ENCODE results near the gene ARHGEF4.

The ARHGEF4 gene

GRCh38 chr2:130947967-130948366, 111.3 kb downstream of the ARHGEF4 start:
- H3K27me3 ChIP-seq (ENCODE audit: insufficient read depth, low read length) = no peaks in the 10 kb centered on the region
- H3K9ac ChIP-seq (ENCODE audit: low read depth, low read length) = no peak overlapping the region
- no peak overlapping the region for H3K4me3 ChIP-seq (ENCODE audit: low read length)
- peaks cover 18% of the 10 kb centered on the region for H3K9me3 ChIP-seq (ENCODE audit: insufficient read depth, low read depth, low read length)
- H3K36me3 ChIP-seq (ENCODE audit: insufficient read depth, low read depth, low read length) = no peaks in the 10 kb centered on the region
- H3K27ac ChIP-seq (ENCODE audit: low read length) = no peak overlapping the region
- no peaks in the 10 kb centered on the region for H3K4me1 ChIP-seq (ENCODE audit: insufficient read depth, low read length)

- Histone ChIP-seq H3K9me3 (ENCODE audit: insufficient read depth, low read depth, low read length) (peaks cover under 1% of the 10 kb centered on the region), H3K27ac (ENCODE audit: low read length) (no peak overlapping the region), H3K27me3 (ENCODE audit: insufficient read depth, low read length) (no peaks in the 10 kb centered on the region), H3K9ac (ENCODE audit: low read depth, low read length) (no peak overlapping the region), H3K4me3 (ENCODE audit: low read length) (no peak overlapping the region), H3K36me3 (ENCODE audit: insufficient read depth, low read depth, low read length) (no peaks in the 10 kb centered on the region), H3K4me1 (ENCODE audit: insufficient read depth, low read length) (no peaks in the 10 kb centered on the region)
Measured at GRCh38 chr2:130949954-130950353, 113.2 kb downstream of the ARHGEF4 start.

- no peaks in the 10 kb centered on the region for H3K4me1 ChIP-seq (ENCODE audit: insufficient read depth, low read length)
- H3K36me3 ChIP-seq (ENCODE audit: insufficient read depth, low read depth, low read length) = no peaks in the 10 kb centered on the region
- no peak overlapping the region for H3K9ac ChIP-seq (ENCODE audit: low read depth, low read length)
- no peaks in the 10 kb centered on the region for H3K9me3 ChIP-seq (ENCODE audit: insufficient read depth, low read depth, low read length)
- no peak overlapping the region for H3K27ac ChIP-seq (ENCODE audit: low read length)
- H3K27me3 ChIP-seq (ENCODE audit: insufficient read depth, low read length) = no peaks in the 10 kb centered on the region
- H3K4me3 ChIP-seq (ENCODE audit: low read length) = no peak overlapping the region
Measured at GRCh38 chr2:130951018-130951417, 114.3 kb downstream of the ARHGEF4 start.

- Histone ChIP-seq H3K9ac (ENCODE audit: low read depth, low read length) (no peak overlapping the region), H3K9me3 (ENCODE audit: insufficient read depth, low read depth, low read length) (no peaks in the 10 kb centered on the region), H3K4me1 (ENCODE audit: insufficient read depth, low read length) (no peaks in the 10 kb centered on the region), H3K36me3 (ENCODE audit: insufficient read depth, low read depth, low read length) (no peaks in the 10 kb centered on the region), H3K4me3 (ENCODE audit: low read length) (no peak overlapping the region), H3K27ac (ENCODE audit: low read length) (no peak overlapping the region), H3K27me3 (ENCODE audit: insufficient read depth, low read length) (peaks cover 7% of the 10 kb centered on the region; the same call in 1 of the 2 replicates)
Measured at GRCh38 chr2:130954873-130955272, 118.2 kb downstream of the ARHGEF4 start.

- H3K9me3 ChIP-seq (ENCODE audit: insufficient read depth, low read depth, low read length) = no peaks in the 10 kb centered on the region
- no peak overlapping the region for H3K27ac ChIP-seq (ENCODE audit: low read length)
- no peak overlapping the region for H3K9ac ChIP-seq (ENCODE audit: low read depth, low read length)
- no peaks in the 10 kb centered on the region for H3K4me1 ChIP-seq (ENCODE audit: insufficient read depth, low read length)
- peaks cover 36% of the 10 kb centered on the region for H3K27me3 ChIP-seq (ENCODE audit: insufficient read depth, low read length)
- no peak overlapping the region for H3K4me3 ChIP-seq (ENCODE audit: low read length)
- no peaks in the 10 kb centered on the region for H3K36me3 ChIP-seq (ENCODE audit: insufficient read depth, low read depth, low read length)
Measured at GRCh38 chr2:130957915-130958314, 121.2 kb downstream of the ARHGEF4 start.

GRCh38 chr2:130963196-130963848, 126.6 kb downstream of the ARHGEF4 start:
- Histone ChIP-seq H3K27ac (ENCODE audit: low read length) (no peak overlapping the region), H3K9ac (ENCODE audit: low read depth, low read length) (no peak overlapping the region), H3K9me3 (ENCODE audit: insufficient read depth, low read depth, low read length) (no peaks in the 10 kb centered on the region), H3K4me3 (ENCODE audit: low read length) (peak overlapping the region; percentile 47; the same call in 1 of the 2 replicates), H3K27me3 (ENCODE audit: insufficient read depth, low read length) (peaks cover 75% of the 10 kb centered on the region), H3K36me3 (ENCODE audit: insufficient read depth, low read depth, low read length) (no peaks in the 10 kb centered on the region), H3K4me1 (ENCODE audit: insufficient read depth, low read length) (peaks cover 25% of the 10 kb centered on the region)

- peak overlapping the region; percentile 67; the same call in 1 of the 2 replicates for H3K4me3 ChIP-seq (ENCODE audit: low read length)
- H3K9me3 ChIP-seq (ENCODE audit: insufficient read depth, low read depth, low read length) = no peaks in the 10 kb centered on the region
- peaks cover 25% of the 10 kb centered on the region for H3K4me1 ChIP-seq (ENCODE audit: insufficient read depth, low read length)
- no peak overlapping the region for H3K9ac ChIP-seq (ENCODE audit: low read depth, low read length)
- no peak overlapping the region for H3K27ac ChIP-seq (ENCODE audit: low read length)
- peaks cover 74% of the 10 kb centered on the region for H3K27me3 ChIP-seq (ENCODE audit: insufficient read depth, low read length)
- no peaks in the 10 kb centered on the region for H3K36me3 ChIP-seq (ENCODE audit: insufficient read depth, low read depth, low read length)
Measured at GRCh38 chr2:130963849-130964793, 127.4 kb downstream of the ARHGEF4 start.

- no peak overlapping the region for H3K9ac ChIP-seq (ENCODE audit: low read depth, low read length)
- no peaks in the 10 kb centered on the region for H3K36me3 ChIP-seq (ENCODE audit: insufficient read depth, low read depth, low read length)
- H3K9me3 ChIP-seq (ENCODE audit: insufficient read depth, low read depth, low read length) = no peaks in the 10 kb centered on the region
- H3K4me1 ChIP-seq (ENCODE audit: insufficient read depth, low read length) = peaks cover 25% of the 10 kb centered on the region
- no peak overlapping the region for H3K4me3 ChIP-seq (ENCODE audit: low read length)
- no peak overlapping the region for H3K27ac ChIP-seq (ENCODE audit: low read length)
- H3K27me3 ChIP-seq (ENCODE audit: insufficient read depth, low read length) = peaks cover 67% of the 10 kb centered on the region
Measured at GRCh38 chr2:130964931-130965330, 128.2 kb downstream of the ARHGEF4 start.

GRCh38 chr2:130966149-130966774, 129.5 kb downstream of the ARHGEF4 start:
- H3K4me1 ChIP-seq (ENCODE audit: insufficient read depth, low read length) = peaks cover 25% of the 10 kb centered on the region
- H3K27me3 ChIP-seq (ENCODE audit: insufficient read depth, low read length) = peaks cover 55% of the 10 kb centered on the region
- no peaks in the 10 kb centered on the region for H3K36me3 ChIP-seq (ENCODE audit: insufficient read depth, low read depth, low read length)
- no peak overlapping the region for H3K27ac ChIP-seq (ENCODE audit: low read length)
- no peaks in the 10 kb centered on the region for H3K9me3 ChIP-seq (ENCODE audit: insufficient read depth, low read depth, low read length)
- peak overlapping the region; percentile 32; the same call in 1 of the 2 replicates for H3K4me3 ChIP-seq (ENCODE audit: low read length)
- H3K9ac ChIP-seq (ENCODE audit: low read depth, low read length) = peak overlapping the region; percentile 21; the same call in 1 of the 2 replicates

- Histone ChIP-seq H3K27me3 (ENCODE audit: insufficient read depth, low read length) (peaks cover 48% of the 10 kb centered on the region), H3K4me3 (ENCODE audit: low read length) (peak overlapping the region; percentile 32; the same call in 1 of the 2 replicates), H3K36me3 (ENCODE audit: insufficient read depth, low read depth, low read length) (no peaks in the 10 kb centered on the region), H3K4me1 (ENCODE audit: insufficient read depth, low read length) (peaks cover 25% of the 10 kb centered on the region), H3K27ac (ENCODE audit: low read length) (no peak overlapping the region), H3K9me3 (ENCODE audit: insufficient read depth, low read depth, low read length) (no peaks in the 10 kb centered on the region), H3K9ac (ENCODE audit: low read depth, low read length) (peak overlapping the region; percentile 21; the same call in 1 of the 2 replicates)
Measured at GRCh38 chr2:130966775-130967490, 130.2 kb downstream of the ARHGEF4 start.

GRCh38 chr2:130972410-130972809, 135.7 kb downstream of the ARHGEF4 start:
- peaks cover 2% of the 10 kb centered on the region; the same call in 1 of the 2 replicates for H3K9me3 ChIP-seq (ENCODE audit: insufficient read depth, low read depth, low read length)
- no peaks in the 10 kb centered on the region for H3K36me3 ChIP-seq (ENCODE audit: insufficient read depth, low read depth, low read length)
- H3K9ac ChIP-seq (ENCODE audit: low read depth, low read length) = no peak overlapping the region
- no peak overlapping the region for H3K4me3 ChIP-seq (ENCODE audit: low read length)
- no peak overlapping the region for H3K27ac ChIP-seq (ENCODE audit: low read length)
- no peaks in the 10 kb centered on the region; the same call in 1 of the 2 replicates for H3K4me1 ChIP-seq (ENCODE audit: insufficient read depth, low read length)
- H3K27me3 ChIP-seq (ENCODE audit: insufficient read depth, low read length) = no peaks in the 10 kb centered on the region

All from iPS-20b (cell line).